B cell (primary cell): Measurements from ENCODE around the gene GZMM. TPM values are rescaled to one million over a fixed set of nuclear protein-coding genes. Genes with fewer than 3 reads are reported as not detected.

Source experiments
- ATAC-seq: fragments of 200-7000 bp; cut with Tn5 transposase; one replicate; pipeline ENCODE4 v1.10.0; 2021; ENCODE audit warnings: low read depth, mild to moderate bottlenecking, moderate number of reproducible peaks, moderate library complexity
- CTCF ChIA-PET: fragments of 350-600 bp; sonication (Branson Sonifier 250); formaldehyde crosslinking; loops from one replicate; lab custom pipeline; 2021; ENCODE audit warnings: antibody characterized with exemption, inconsistent platforms; lab: Charles Lee
- POLR2A ChIA-PET: fragments of 350-600 bp; sonication (Branson Sonifier 250); formaldehyde crosslinking; loops from one replicate; lab custom pipeline; 2021; ENCODE audit warnings: antibody characterized with exemption; lab: Charles Lee
- DNase-seq: peaks from one replicate; pipeline ENCODE4 v3.0.0; 2013
- H2AFZ ChIP-seq: 2 replicates; pipeline ENCODE4 v1.6.1; 2012; ENCODE audit warnings: mild to moderate bottlenecking, low read depth, low read length; ENCODE audit not compliant: insufficient read depth, poor library complexity, severe bottlenecking
- H3K27ac ChIP-seq, 2 donors: 1 replicate in 1 of 2; 2 replicates in 1 of 2; pipeline ENCODE4 v1.5.1; 2012 to 2013; ENCODE audit warnings: low read length in 2 of 2, mild to moderate bottlenecking in 2 of 2, moderate library complexity in 1 of 2
- H3K27me3 ChIP-seq, 4 experiments: fragments of 200-600 bp in 1 of 4; sonication (generic) in 1 of 4; replicated peaks in 1 of 4; 1 replicate in 2 of 4; 2 replicates in 2 of 4; pipeline versions ENCODE4 v1.6.1 to v1.7.0; 2013 to 2016; ENCODE audit warnings: low read length in 3 of 4, mild to moderate bottlenecking in 2 of 4, mixed read lengths in 1 of 4, moderate library complexity in 1 of 4; ENCODE audit not compliant: insufficient read depth in 4 of 4, control insufficient read depth in 3 of 4; ENCODE audit errors: control extremely low read depth in 1 of 4
- H3K36me3 ChIP-seq, 2 experiments: replicated peaks in 1 of 2; 1 replicate in 1 of 2; 2 replicates in 1 of 2; pipeline versions ENCODE4 v1.6.1 to v1.7.1; 2013; ENCODE audit warnings: low read length in 1 of 2; ENCODE audit not compliant: insufficient read depth in 2 of 2, control insufficient read depth in 1 of 2; ENCODE audit errors: control extremely low read depth in 1 of 2, extremely low read depth in 1 of 2
- H3K4me1 ChIP-seq, 2 donors: fragments of 200-600 bp in 1 of 2; sonication (generic) in 1 of 2; 1 replicate in 1 of 2; 2 replicates in 1 of 2; pipeline versions ENCODE4 v1.5.1 to v1.6.1; 2013 to 2017; ENCODE audit warnings: low read length in 2 of 2; ENCODE audit not compliant: control insufficient read depth in 2 of 2, insufficient read depth in 2 of 2
- H3K4me2 ChIP-seq: replicated peaks from 2 replicates; pipeline ENCODE3; 2012; ENCODE audit warnings: mild to moderate bottlenecking, low read depth, low read length; ENCODE audit not compliant: poor library complexity, severe bottlenecking
- H3K4me3 ChIP-seq, 5 experiments: fragments of 200-600 bp in 1 of 5; sonication (generic) in 1 of 5; 1 replicate in 3 of 5; 2 replicates in 2 of 5; pipeline versions ENCODE4 v1.5.1 to v1.7.0; 2011 to 2016; ENCODE audit warnings: low read length in 4 of 5, mild to moderate bottlenecking in 4 of 5, low read depth in 2 of 5, control low read depth in 1 of 5, moderate library complexity in 1 of 5; ENCODE audit not compliant: insufficient read depth in 1 of 5; ENCODE audit errors: control extremely low read depth in 1 of 5, extremely low read depth in 1 of 5
- H3K79me2 ChIP-seq: fragments of 200-600 bp; sonication (generic); one replicate; pipeline ENCODE4 v1.6.0; 2016; ENCODE audit warnings: low read length; ENCODE audit not compliant: control insufficient read depth, insufficient read depth
- H3K9ac ChIP-seq: fragments of 200-600 bp; sonication (generic); 2 replicates; pipeline ENCODE4 v1.6.1; 2017; ENCODE audit warnings: mild to moderate bottlenecking, low read length, moderate library complexity
- H3K9me3 ChIP-seq, 3 donors: one replicate each; pipeline versions ENCODE4 v1.6.1 to v1.7.1; 2013; ENCODE audit warnings: low read length in 2 of 3; ENCODE audit not compliant: control insufficient read depth in 2 of 3, insufficient read depth in 1 of 3; ENCODE audit errors: control extremely low read depth in 1 of 3
- H4K20me1 ChIP-seq: 2 replicates; pipeline ENCODE4 v1.6.0; 2012; ENCODE audit warnings: mild to moderate bottlenecking, low read length; ENCODE audit not compliant: insufficient read depth, control insufficient read depth, poor library complexity, severe bottlenecking
- H3K27ac Mint-ChIP-seq: one replicate; pipeline ENCODE4 v1.8.0; 2021; ENCODE audit warnings: mixed read lengths
- H3K27me3 Mint-ChIP-seq: one replicate; pipeline ENCODE4 v1.8.0; 2021; ENCODE audit warnings: mixed read lengths
- H3K4me1 Mint-ChIP-seq: one replicate; pipeline ENCODE4 v1.8.0; 2021; ENCODE audit warnings: mixed read lengths
- H3K4me3 Mint-ChIP-seq: one replicate; pipeline ENCODE4 v1.8.0; 2021; ENCODE audit warnings: mixed read lengths
- H3K9me3 Mint-ChIP-seq: one replicate; pipeline ENCODE4 v1.8.0; 2022; ENCODE audit warnings: mixed read lengths; ENCODE audit not compliant: insufficient read depth
- EZH2 ChIP-seq: IDR thresholded peaks from 2 replicates; pipeline ENCODE4 v1.6.1; 2012; ENCODE audit warnings: borderline replicate concordance, low read depth, mild to moderate bottlenecking, moderate library complexity, low read length; ENCODE audit not compliant: insufficient read depth, poor library complexity, severe bottlenecking
- WGBS: methylation state at CpG from one replicate; pipeline ENCODE4 v1.1.5; 2013; ENCODE audit warnings: missing lambda C conversion rate; ENCODE audit not compliant: insufficient coverage; 5-methylcytosine and 5-hydroxymethylcytosine counted together
- intact Hi-C: fragments of 100-400 bp; cut with micrococcal nuclease; formaldehyde crosslinking; loops from one replicate; pipeline ENCODE4 v1.10.0; 2022
- polyA plus RNA-seq: library from polyadenylated mRNA; depleted of rRNA; stranded (reverse); fragments of >200 nt; gene quantifications from 2 replicates; pipeline ENCODE4 v1.2.3, GENCODE V29; 2012
- total RNA-seq, 2 donors: library from RNA; stranded (reverse); fragments of 120-200 nt in 1 of 2; gene quantifications; 1 replicate in 1 of 2; 2 replicates in 1 of 2; pipeline versions ENCODE4 v1.2.3 to v1.2.4, GENCODE V29; 2013 to 2022
- TF ChIP-seq, protein P1 (sequence below): fragments of 200-600 bp; IDR thresholded peaks from one replicate; pipeline ENCODE4 v1.8.0; 2022; ENCODE audit warnings: antibody characterized with exemption, mild to moderate bottlenecking

Gene GZMM
- total and polyA plus RNA-seq, 2 donors (not counting 1 experiment from before 2014, with no cell fraction given): 2.1 TPM; not detected in 1

DNA sequence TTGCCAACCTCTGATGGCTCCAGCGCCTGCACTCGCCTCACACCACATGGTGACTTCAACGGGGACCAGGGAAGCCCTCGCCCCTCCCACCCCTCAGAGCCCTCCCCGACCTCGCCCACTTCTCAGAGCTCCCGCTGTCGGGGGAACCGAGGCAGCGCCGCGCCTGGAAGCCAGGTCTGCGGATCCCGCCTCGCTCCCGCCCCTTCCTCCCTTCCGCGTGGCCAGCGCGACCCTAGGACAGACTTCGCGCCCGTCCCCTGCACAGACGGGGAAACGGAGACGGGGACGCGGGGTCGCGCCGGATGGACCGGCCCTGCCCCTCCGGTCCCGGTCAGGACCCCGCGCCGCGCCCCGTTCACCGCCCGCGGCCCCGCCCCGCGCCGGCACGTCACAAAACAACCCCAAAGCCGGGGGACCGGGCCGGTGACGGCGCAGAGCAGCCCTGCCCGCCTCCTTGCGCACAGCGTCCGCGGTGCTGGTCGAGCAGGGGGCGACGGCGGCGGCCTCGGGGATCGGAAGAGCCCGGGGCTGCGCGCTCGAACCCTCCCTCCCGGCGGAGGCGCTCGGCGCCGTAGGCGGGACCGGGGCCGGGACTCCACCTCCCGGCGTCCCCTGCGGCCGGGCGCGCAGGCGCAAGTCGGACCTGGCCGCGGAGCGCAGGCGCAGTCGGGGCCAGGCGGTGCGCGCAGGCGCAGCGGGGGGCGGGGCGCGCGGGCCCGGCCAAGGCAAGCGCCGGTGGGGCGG, 12.7 kb upstream of the GZMM start:
- peaks cover 43% of the 10 kb centered on the region for H3K79me2 ChIP-seq
- H3K27me3 ChIP-seq: no peaks in the 10 kb centered on the region
- peak overlapping the region; percentile 41 to 79 for H3K27ac ChIP-seq
- peak; percentile 80 for ATAC-seq
- DNase-seq: peak; percentile 94
- H3K4me2 ChIP-seq: peak overlapping the region; percentile 93
- ChIA-PET POLR2A (interaction anchor here (0.5 to 2.0 kb wide), 8 partner anchors 8 to 1365 kb away, joined by 3 to 12 read pairs (median 5); no protein-coding TSS in a partner anchor), CTCF (interaction anchor here (0.8 to 3.8 kb wide), 5 partner anchors 10 to 42 kb away, joined by 3 to 24 read pairs (median 3); no protein-coding TSS in a partner anchor)
- peaks cover 44% of the 10 kb centered on the region for H4K20me1 ChIP-seq
- no peak for TF ChIP-seq EZH2
- Mint-ChIP-seq H3K4me1 (peaks cover 13% of the 10 kb centered on the region), H3K27me3 (peaks cover 6% of the 10 kb centered on the region), H3K27ac (peak overlapping the region; percentile 88), H3K4me3 (peak overlapping the region; percentile 89), H3K9me3 (no peaks in the 10 kb centered on the region)
- peak overlapping the region; percentile 82 for H3K9ac ChIP-seq
- WGBS: under 1% methylated on average over 103 of the region's 103 CpGs
- intact Hi-C loops: loop anchor here (1.0 to 2.0 kb wide), 4 partner anchors 24 to 132 kb away; partner anchors contain the start of genes BSG, RNF126 and TPGS1
- peak overlapping the region; percentile 98 for H2AFZ ChIP-seq
- H3K4me3 ChIP-seq: peak overlapping the region in 4 of 5 experiments; percentile 73 to 83 (median 76)
- H3K4me1 ChIP-seq: peaks cover 12 to 25% of the 10 kb centered on the region in 2 donors
- H3K36me3 ChIP-seq: peaks cover 0 to 5% of the 10 kb centered on the region in 2 experiments
- peaks cover 0 to 8% (median 0%) of the 10 kb centered on the region in 3 donors for H3K9me3 ChIP-seq

DNA sequence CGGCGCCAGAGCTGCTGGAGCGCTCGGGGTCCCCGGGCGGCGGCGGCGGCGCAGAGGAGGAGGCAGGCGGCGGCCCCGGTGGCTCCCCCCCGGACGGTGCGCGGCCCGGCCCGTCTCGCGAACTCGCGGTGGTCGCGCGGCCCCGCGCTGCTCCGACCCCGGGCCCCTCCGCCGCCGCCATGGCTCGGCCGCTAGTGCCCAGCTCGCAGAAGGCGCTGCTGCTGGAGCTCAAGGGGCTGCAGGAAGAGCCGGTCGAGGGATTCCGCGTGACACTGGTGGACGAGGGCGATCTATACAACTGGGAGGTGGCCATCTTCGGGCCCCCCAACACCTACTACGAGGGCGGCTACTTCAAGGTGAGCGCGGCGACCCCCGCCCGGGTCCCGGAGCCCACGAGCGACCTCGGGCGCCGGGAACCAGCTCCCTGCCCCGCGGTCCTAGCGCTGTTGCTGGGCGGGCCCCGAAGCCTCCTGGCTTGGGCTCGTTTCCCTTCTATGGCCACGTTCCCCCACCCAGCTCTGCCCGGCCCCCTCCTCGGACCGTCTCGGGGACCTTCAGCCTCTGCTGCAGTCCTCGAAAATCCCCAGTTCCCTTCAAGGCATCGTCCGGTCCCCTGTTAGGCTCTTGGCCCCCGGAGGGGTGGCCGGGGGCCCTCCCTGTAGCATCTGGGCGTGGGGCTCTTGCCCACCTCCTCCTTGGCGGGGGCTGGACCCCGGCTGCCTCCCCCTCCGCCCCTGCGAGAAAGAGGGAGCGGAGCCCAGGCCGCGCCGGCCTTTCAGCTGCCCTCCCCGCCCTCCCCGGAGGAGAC, 11.9 kb upstream of the GZMM start, which contains the start of gene CDC34:
Gene CDC34 (plus strand): TSS at position 8 of the 808 bp plus-strand sequence. CDS start 172 bp downstream, at position 180.
- Histone ChIP-seq H3K27ac (peak within 1 kb of the TSS; percentile 41 to 79), H3K4me2 (peak within 1 kb of the TSS; percentile 100), H4K20me1 (peaks cover 49% of the 10 kb centered on the region), H2AFZ (peak within 1 kb of the TSS; percentile 98), H3K4me1 (peaks cover 12 to 25% of the 10 kb centered on the region in 2 donors), H3K9me3 (peaks cover 0 to 8% (median 0%) of the 10 kb centered on the region in 3 donors), H3K36me3 (peaks cover 0 to 12% of the 10 kb centered on the region in 2 experiments), H3K9ac (peak within 1 kb of the TSS; percentile 82), H3K4me3 (peak within 1 kb of the TSS; percentile 40 to 92 (median 75)), H3K27me3 (no peaks in the 10 kb centered on the region), H3K79me2 (peaks cover 47% of the 10 kb centered on the region)
- Mint-ChIP-seq H3K27ac (peak within 1 kb of the TSS; percentile 88), H3K4me1 (peaks cover 13% of the 10 kb centered on the region), H3K27me3 (peaks cover 3% of the 10 kb centered on the region), H3K9me3 (no peaks in the 10 kb centered on the region), H3K4me3 (peak within 1 kb of the TSS; percentile 89)
- under 1% methylated on average over 81 of the region's 84 CpGs for WGBS
- TF ChIP-seq, protein P1, sequence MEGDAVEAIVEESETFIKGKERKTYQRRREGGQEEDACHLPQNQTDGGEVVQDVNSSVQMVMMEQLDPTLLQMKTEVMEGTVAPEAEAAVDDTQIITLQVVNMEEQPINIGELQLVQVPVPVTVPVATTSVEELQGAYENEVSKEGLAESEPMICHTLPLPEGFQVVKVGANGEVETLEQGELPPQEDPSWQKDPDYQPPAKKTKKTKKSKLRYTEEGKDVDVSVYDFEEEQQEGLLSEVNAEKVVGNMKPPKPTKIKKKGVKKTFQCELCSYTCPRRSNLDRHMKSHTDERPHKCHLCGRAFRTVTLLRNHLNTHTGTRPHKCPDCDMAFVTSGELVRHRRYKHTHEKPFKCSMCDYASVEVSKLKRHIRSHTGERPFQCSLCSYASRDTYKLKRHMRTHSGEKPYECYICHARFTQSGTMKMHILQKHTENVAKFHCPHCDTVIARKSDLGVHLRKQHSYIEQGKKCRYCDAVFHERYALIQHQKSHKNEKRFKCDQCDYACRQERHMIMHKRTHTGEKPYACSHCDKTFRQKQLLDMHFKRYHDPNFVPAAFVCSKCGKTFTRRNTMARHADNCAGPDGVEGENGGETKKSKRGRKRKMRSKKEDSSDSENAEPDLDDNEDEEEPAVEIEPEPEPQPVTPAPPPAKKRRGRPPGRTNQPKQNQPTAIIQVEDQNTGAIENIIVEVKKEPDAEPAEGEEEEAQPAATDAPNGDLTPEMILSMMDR: no peak
- TF ChIP-seq EZH2: no peak
- ChIA-PET CTCF (interaction anchor here (0.8 to 3.8 kb wide), 5 partner anchors 10 to 43 kb away, joined by 3 to 24 read pairs (median 3); no protein-coding TSS in a partner anchor), POLR2A (interaction anchor here (0.6 to 2.0 kb wide), 7 partner anchors 8 to 53 kb away, joined by 3 to 12 read pairs (median 5); no protein-coding TSS in a partner anchor)
- no peak for ATAC-seq
- DNase-seq: no peak
- intact Hi-C loops: loop anchor here (1.0 to 2.0 kb wide), 4 partner anchors 25 to 131 kb away; partner anchors contain the start of genes BSG, RNF126 and TPGS1
